ENCODE measurements around the gene ARSK.

ARSK gene

GRCh38 chr5:95599252-95599651, 44.4 kb downstream of the ARSK start:
- no peak for DNase-seq
- intact Hi-C loops (cut with DNase I; ENCODE audit: low total_unique reads): no loop called here
- no peaks in the 10 kb centered on the region for H3K9me3 ChIP-seq

DNA sequence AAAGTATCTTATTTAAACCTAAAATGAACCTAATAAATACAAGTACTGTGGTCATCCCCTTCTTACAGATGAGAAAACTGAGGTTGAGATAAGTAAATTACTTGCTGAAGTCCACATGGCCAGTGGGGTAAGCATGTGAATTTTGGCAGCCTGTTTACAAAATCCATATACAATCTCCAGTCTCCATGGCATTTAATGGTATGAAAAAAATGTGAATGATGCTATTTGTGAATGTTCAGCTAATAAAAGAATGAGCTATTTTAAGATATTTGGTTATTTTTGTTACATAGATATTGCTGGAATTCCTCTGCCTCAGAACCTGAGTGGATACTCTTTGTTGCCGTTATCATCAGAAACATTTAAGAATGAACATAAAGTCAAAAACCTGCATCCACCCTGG, 45.7 kb downstream of the ARSK start:
- Histone ChIP-seq H3K36me3 (peaks cover 0 to 4% (median 0%) of the 10 kb centered on the region in 3 donors), H3K4me1 (peaks cover 0 to 10% (median 3%) of the 10 kb centered on the region in 4 donors), H3K27ac (no peak overlapping the region), H3K27me3 (no peaks in the 10 kb centered on the region), H3K4me3 (no peak overlapping the region), H3K9me3 (no peaks in the 10 kb centered on the region)
- DNase-seq: no peak
- intact Hi-C loops (cut with DNase I; ENCODE audit: low total_unique reads): no loop called here
- TF ChIP-seq CTCF (IDR thresholded peaks at IDR 0.05): no peak

More at GRCh38 chr5:95599252-95599651, 44.4 kb downstream of the ARSK start:
- Histone ChIP-seq H3K27ac (no peak overlapping the region), H3K4me1 (peaks cover 0 to 10% (median 3%) of the 10 kb centered on the region in 4 donors), H3K4me3 (no peak overlapping the region), H3K36me3 (peaks cover 0 to 4% (median 0%) of the 10 kb centered on the region in 3 donors), H3K27me3 (no peaks in the 10 kb centered on the region)
- TF ChIP-seq CTCF (IDR thresholded peaks at IDR 0.05): no peak

DNA sequence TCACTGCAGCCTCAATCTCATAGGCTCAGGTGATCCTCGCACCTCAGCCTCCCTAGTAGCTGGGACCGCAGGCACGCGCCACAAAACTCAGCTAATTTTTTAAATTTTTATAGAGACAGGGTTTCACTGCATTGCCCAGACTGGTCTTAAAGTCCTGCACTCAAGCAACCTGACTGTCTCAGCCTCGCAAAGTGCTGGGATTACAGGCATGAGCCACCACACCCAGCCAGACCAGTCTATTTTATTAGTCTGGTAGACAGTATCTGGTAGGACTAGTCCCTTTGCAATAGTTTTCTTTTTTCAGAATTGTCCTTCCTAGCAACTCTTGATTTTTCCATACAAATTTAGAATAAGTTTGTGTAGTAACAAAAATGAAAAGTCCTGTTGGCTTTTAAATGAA, 50.9 kb downstream of the ARSK start:
- Histone ChIP-seq H3K36me3 (peaks cover 0 to 4% (median 0%) of the 10 kb centered on the region in 3 donors), H3K4me1 (peaks cover 0 to 5% (median under 1%) of the 10 kb centered on the region in 4 donors), H3K4me3 (no peak overlapping the region), H3K27me3 (no peaks in the 10 kb centered on the region), H3K9me3 (no peaks in the 10 kb centered on the region), H3K27ac (no peak overlapping the region)
- no peak for TF ChIP-seq CTCF (IDR thresholded peaks at IDR 0.05)
- intact Hi-C loops (cut with DNase I; ENCODE audit: low total_unique reads): no loop called here
- DNase-seq: no peak

- intact Hi-C loops (cut with DNase I; ENCODE audit: low total_unique reads): no loop called here
- no peak overlapping the region for H3K27ac ChIP-seq
- H3K4me1 ChIP-seq: no peaks in the 10 kb centered on the region
- H3K27me3 ChIP-seq: no peaks in the 10 kb centered on the region
- H3K9me3 ChIP-seq: no peaks in the 10 kb centered on the region
- TF ChIP-seq CTCF (IDR thresholded peaks at IDR 0.05): no peak
- peaks cover 0 to 4% (median 0%) of the 10 kb centered on the region in 3 donors for H3K36me3 ChIP-seq
- H3K4me3 ChIP-seq: no peak overlapping the region
- DNase-seq: no peak
Measured at GRCh38 chr5:95606419-95606818, 51.5 kb downstream of the ARSK start.

GRCh38 chr5:95609711-95610110, 54.8 kb downstream of the ARSK start:
- no peak for TF ChIP-seq CTCF (IDR thresholded peaks at IDR 0.05)
- H3K4me3 ChIP-seq: no peak overlapping the region
- H3K36me3 ChIP-seq: no peaks in the 10 kb centered on the region
- H3K4me1 ChIP-seq: no peaks in the 10 kb centered on the region
- H3K27me3 ChIP-seq: no peaks in the 10 kb centered on the region
- peaks cover 0 to 7% (median 0%) of the 10 kb centered on the region in 3 donors for H3K9me3 ChIP-seq
- no peak for DNase-seq
- H3K27ac ChIP-seq: no peak overlapping the region
- intact Hi-C loops (cut with DNase I; ENCODE audit: low total_unique reads): no loop called here

DNA sequence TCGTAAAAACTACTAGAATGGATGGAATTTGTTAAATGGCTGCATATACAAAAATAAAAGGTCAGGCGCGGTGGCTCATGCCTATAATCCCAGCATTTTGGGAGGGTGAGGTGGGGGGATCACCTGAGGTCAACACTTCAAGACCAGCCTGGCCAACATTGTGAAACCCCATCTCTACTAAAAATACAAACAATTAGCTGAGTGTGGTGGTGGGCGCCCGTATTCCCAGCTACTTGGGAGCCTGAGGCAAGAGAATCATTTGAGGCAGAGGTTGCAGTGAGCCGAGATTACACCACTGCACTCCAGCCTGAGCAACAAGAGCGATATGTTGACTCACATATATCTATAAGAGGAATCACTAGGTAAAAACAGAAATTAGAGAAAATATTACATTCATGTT, 55.6 kb downstream of the ARSK start:
- no peaks in the 10 kb centered on the region for H3K27me3 ChIP-seq
- no peaks in the 10 kb centered on the region for H3K36me3 ChIP-seq
- no peak overlapping the region for H3K27ac ChIP-seq
- no peak overlapping the region for H3K4me3 ChIP-seq
- H3K4me1 ChIP-seq: no peaks in the 10 kb centered on the region
- peaks cover 0 to 7% (median 0%) of the 10 kb centered on the region in 3 donors for H3K9me3 ChIP-seq
- intact Hi-C loops (cut with DNase I; ENCODE audit: low total_unique reads): no loop called here
- no peak for TF ChIP-seq CTCF (IDR thresholded peaks at IDR 0.05)
- DNase-seq: no peak

Measured in tibial artery (tissue), 4 donors.